Activated CD8-positive, alpha-beta T cell treated with anti-CD3 and anti-CD28 coated beads for 36 hours (primary cell): ENCODE results near the gene FUT8. TPM values are rescaled to one million over a fixed set of nuclear protein-coding genes. Genes with fewer than 3 reads are reported as not detected.

Source experiments
- ATAC-seq: fragments of 200-7000 bp; cut with Tn5 transposase; one replicate; pipeline ENCODE4 v1.10.0; 2021; ENCODE audit warnings: mild to moderate bottlenecking, moderate library complexity
- CTCF ChIA-PET: fragments of 350-600 bp; sonication (Branson Sonifier 250); formaldehyde crosslinking; loops from one replicate; lab custom pipeline; 2021; ENCODE audit warnings: antibody characterized with exemption; lab: Charles Lee
- POLR2A ChIA-PET: fragments of 350-600 bp; sonication (Branson Sonifier 250); formaldehyde crosslinking; loops from one replicate; lab custom pipeline; 2021; ENCODE audit warnings: antibody characterized with exemption; lab: Charles Lee
- DNase-seq: peaks from one replicate; pipeline ENCODE4 v3.0.0-alpha.2; 2020
- H3K27ac Mint-ChIP-seq: one replicate; pipeline ENCODE4 v1.8.0; 2021; ENCODE audit warnings: mild to moderate bottlenecking, mixed read lengths
- H3K27me3 Mint-ChIP-seq: one replicate; pipeline ENCODE4 v1.8.0; 2021; ENCODE audit warnings: mixed read lengths
- H3K36me3 Mint-ChIP-seq: one replicate; pipeline ENCODE4 v1.8.0; 2021; ENCODE audit warnings: low read depth, mixed read lengths
- H3K4me1 Mint-ChIP-seq: one replicate; pipeline ENCODE4 v1.8.0; 2021; ENCODE audit warnings: low read depth, mixed read lengths
- H3K4me3 Mint-ChIP-seq: one replicate; pipeline ENCODE4 v1.8.0; 2021; ENCODE audit warnings: mild to moderate bottlenecking, moderate library complexity, mixed read lengths
- H3K9me3 Mint-ChIP-seq: one replicate; pipeline ENCODE4 v1.8.0; 2021; ENCODE audit warnings: mixed read lengths
- CTCF ChIP-seq: fragments of 200-600 bp; IDR thresholded peaks from one replicate; pipeline ENCODE4 v1.8.0; 2022; ENCODE audit warnings: antibody characterized with exemption, mild to moderate bottlenecking
- intact Hi-C: fragments of 100-400 bp; cut with micrococcal nuclease; formaldehyde crosslinking; loops from one replicate; pipeline ENCODE4 v1.10.0; 2022
- total RNA-seq, 2 experiments: library from RNA; stranded (reverse); gene quantifications; one replicate each; pipeline ENCODE4 v1.2.3, GENCODE V29; 2021

FUT8 gene
- total RNA-seq, 2 experiments from 2014 or later: 55.7 to 61.0 TPM

- intact Hi-C loops: no loop called here
- Mint-ChIP-seq H3K27ac (no peak overlapping the region), H3K36me3 (peaks cover 47% of the 10 kb centered on the region)
Observed at GRCh38 chr14:65528069-65528468, 115.5 kb downstream of the FUT8 start.

GRCh38 chr14:65531148-65531547 is 118.6 kb downstream of the FUT8 start:
- ATAC-seq: no peak
- Mint-ChIP-seq H3K27me3 (no peaks in the 10 kb centered on the region), H3K4me1 (peaks cover 14% of the 10 kb centered on the region), H3K4me3 (no peak overlapping the region), H3K36me3 (peaks cover 30% of the 10 kb centered on the region), H3K9me3 (peaks cover 19% of the 10 kb centered on the region), H3K27ac (no peak overlapping the region)
- CTCF ChIA-PET: interaction anchor here (0.7 kb wide), 1 partner anchor 39 kb away, joined by 3 read pairs; no protein-coding TSS in a partner anchor
- intact Hi-C loops: no loop called here
- POLR2A ChIA-PET: no interaction called here
- no peak for DNase-seq
- TF ChIP-seq CTCF: no peak

More at GRCh38 chr14:65528069-65528468, 115.5 kb downstream of the FUT8 start:
- Mint-ChIP-seq H3K27me3 (no peaks in the 10 kb centered on the region), H3K9me3 (peaks cover 29% of the 10 kb centered on the region), H3K4me1 (peaks cover 18% of the 10 kb centered on the region), H3K4me3 (no peak overlapping the region)
- TF ChIP-seq CTCF: no peak
- ATAC-seq (no peak), DNase-seq (no peak)
- CTCF ChIA-PET: interaction anchor here (1.4 kb wide), 1 partner anchor 25 kb away, joined by 3 read pairs; no protein-coding TSS in a partner anchor
- POLR2A ChIA-PET: no interaction called here

- Mint-ChIP-seq H3K4me3 (no peak overlapping the region), H3K4me1 (peaks cover 9% of the 10 kb centered on the region), H3K27me3 (no peaks in the 10 kb centered on the region), H3K36me3 (peaks cover 13% of the 10 kb centered on the region), H3K9me3 (peaks cover 11% of the 10 kb centered on the region), H3K27ac (no peak overlapping the region)
- ChIA-PET CTCF (interaction anchor here (0.8 to 1.0 kb wide), 2 partner anchors 48 to 51 kb away, joined by 3 read pairs; no protein-coding TSS in a partner anchor), POLR2A (interaction anchor here (0.8 kb wide), 1 partner anchor 87 kb away, joined by 3 read pairs; no protein-coding TSS in a partner anchor)
- ATAC-seq (no peak), DNase-seq (no peak)
- intact Hi-C loops: no loop called here
- TF ChIP-seq CTCF: no peak
Observed at GRCh38 chr14:65533736-65534404, 121.3 kb downstream of the FUT8 start.

- DNase-seq (no peak), ATAC-seq (no peak)
- Mint-ChIP-seq H3K4me3 (no peak overlapping the region), H3K36me3 (no peaks in the 10 kb centered on the region), H3K9me3 (peaks cover 2% of the 10 kb centered on the region), H3K27ac (no peak overlapping the region), H3K27me3 (no peaks in the 10 kb centered on the region), H3K4me1 (no peaks in the 10 kb centered on the region)
- no peak for TF ChIP-seq CTCF
- intact Hi-C loops: no loop called here
- CTCF ChIA-PET: no interaction called here
- POLR2A ChIA-PET: no interaction called here
Observed at GRCh38 chr14:65536781-65537423, 124.4 kb downstream of the FUT8 start.

DNA sequence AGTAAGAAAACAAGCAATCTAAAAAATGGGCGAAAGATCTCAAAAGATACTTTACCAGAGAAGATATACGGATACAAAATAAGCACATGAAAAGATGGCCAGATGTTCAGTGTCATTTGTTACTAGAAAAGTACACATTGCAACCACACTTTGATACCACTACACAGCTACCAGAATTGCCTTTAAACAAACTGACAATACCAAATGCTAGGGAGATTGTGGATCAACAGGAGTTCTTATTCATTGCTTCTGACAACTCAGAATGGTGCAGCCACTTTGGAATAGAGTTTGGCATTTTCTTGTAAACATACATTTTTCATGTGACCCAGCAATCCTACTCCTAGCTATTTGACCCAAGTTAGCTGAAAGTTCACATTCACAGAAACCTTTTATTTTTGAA is 136.3 kb downstream of the FUT8 start:
- ATAC-seq (no peak), DNase-seq (no peak)
- intact Hi-C loops: no loop called here
- peaks cover 34% of the 10 kb centered on the region for H3K4me1 Mint-ChIP-seq
- ChIA-PET POLR2A (no interaction called here), CTCF (interaction anchor here (0.7 to 1.7 kb wide), 2 partner anchors 24 to 90 kb away, joined by 3 read pairs; no protein-coding TSS in a partner anchor)
- no peaks in the 10 kb centered on the region for H3K27me3 Mint-ChIP-seq
- H3K36me3 Mint-ChIP-seq: peaks cover 5% of the 10 kb centered on the region
- H3K4me3 Mint-ChIP-seq: no peak overlapping the region
- no peaks in the 10 kb centered on the region for H3K9me3 Mint-ChIP-seq
- no peak for TF ChIP-seq CTCF
- no peak overlapping the region for H3K27ac Mint-ChIP-seq
